HG03196 (cell line): ENCODE data around the gene CHST12.
"Not testable (repeated sequence)": the region's sequence is repeated elsewhere in the genome, so short reads cannot be mapped to it uniquely, and the experiment has no call there.

Experiments
- ATAC-seq: cut with Tn5 transposase; IDR thresholded peaks from one replicate; pipeline ENCODE4 v1.9.1; 2021; ENCODE audit not compliant: unreplicated experiment

Gene CHST12

DNA sequence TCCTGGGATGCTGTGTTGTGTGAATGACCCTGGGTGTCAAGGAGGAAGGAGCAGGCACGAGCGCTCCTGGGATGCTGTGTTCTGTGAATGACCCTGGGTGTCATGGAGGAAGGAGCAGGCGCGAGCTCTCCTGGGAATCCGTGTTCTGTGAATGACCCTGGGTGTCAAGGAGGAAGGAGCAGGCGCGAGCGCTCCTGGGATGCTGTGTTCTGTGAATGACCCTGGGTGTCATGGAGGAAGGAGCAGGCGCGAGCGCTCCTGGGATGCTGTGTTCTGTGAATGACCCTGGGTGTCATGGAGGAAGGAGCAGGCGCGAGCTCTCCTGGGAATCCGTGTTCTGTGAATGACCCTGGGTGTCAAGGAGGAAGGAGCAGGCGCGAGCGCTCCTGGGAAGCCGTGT lies 25.9 kb upstream of the CHST12 start:
- not testable (repeated sequence) for ATAC-seq

DNA sequence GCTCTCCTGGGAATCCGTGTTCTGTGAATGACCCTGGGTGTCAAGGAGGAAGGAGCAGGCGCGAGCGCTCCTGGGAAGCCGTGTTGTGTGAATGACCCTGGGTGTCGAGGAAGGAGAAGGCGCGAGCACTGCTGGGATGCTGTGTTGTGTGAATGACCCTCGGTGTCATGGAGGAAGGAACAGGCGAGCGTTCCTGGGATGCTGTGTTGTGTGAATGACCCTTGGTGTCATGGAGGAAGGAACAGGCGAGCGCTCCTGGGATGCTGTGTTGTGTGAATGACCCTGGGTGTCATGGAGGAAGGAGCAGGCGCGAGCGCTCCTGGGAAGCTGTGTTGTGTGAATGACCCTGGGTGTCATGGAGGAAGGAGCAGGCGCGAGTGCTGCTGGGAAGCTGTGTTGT lies 25.3 kb upstream of the CHST12 start:
- not testable (repeated sequence) for ATAC-seq

DNA sequence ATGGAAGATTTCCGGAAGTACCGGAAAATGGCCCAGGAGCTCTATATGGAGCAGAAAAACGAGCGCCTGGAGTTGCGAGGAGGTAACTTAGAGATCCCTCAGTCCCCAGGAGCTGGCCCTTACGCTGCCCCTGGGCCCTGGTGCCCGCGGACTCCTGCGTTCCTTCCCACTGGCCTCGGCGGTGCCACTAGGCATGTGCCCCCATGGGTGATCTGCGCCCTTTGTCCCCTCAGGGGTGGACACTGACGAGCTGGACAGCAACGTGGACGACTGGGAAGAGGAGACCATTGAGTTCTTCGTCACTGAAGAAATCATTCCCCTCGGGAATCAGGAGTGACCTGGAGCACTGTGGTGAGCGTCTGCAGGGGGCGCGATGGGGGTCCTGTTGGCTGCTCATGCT lies 24.2 kb upstream of the CHST12 start:
- no peak for ATAC-seq

DNA sequence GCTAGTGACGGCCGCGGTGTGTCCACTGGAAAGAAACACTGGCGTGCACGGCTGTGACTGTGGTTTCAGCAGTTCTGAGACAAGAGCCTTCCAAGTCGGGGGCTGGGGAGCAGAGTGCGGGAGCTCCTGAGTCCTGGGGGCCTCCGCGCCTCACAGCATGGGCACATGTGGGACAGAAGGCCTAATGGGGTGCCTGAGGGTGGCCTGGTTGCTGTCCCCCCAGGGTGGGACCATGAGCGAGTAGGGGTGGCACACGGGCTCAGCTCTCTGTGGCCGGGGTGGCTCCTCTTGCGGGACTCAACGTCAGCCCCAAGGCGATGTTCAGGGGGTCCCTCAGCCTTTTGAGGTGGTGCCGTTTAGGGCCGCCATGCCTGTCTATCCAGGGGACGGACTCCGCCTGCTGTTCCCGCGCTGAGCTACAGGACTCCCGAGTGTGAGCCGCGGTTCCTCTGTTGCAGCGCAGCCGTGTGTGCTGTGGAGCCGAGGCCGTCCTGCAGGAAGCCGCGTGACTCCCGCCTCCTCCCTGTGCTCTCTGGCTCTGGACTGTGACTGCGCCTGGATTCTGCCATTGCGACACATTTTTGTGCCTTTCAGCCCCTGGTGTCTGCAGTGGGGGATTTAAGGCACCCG lies 23.5 kb upstream of the CHST12 start:
- no peak for ATAC-seq

DNA sequence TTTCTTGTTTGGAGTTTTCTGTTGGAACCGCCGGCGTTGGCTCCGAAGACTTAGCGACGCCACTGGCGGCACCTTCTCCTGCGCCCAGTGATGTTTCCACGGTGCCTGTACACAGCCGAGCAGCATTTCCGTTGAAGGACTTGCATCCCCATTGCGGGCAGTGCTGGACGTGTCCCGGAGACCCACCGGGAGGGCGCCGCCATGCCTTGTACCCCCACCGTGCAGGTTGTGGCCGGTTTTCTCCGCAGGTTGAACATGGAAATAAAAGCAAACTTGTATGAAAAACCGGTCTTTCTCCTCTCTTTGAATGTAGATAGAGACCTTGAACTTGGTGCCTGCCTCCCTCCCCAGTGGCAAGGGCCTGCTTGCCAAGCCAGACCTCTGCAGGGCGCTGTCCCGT lies 22.9 kb upstream of the CHST12 start:
- no peak for ATAC-seq

DNA sequence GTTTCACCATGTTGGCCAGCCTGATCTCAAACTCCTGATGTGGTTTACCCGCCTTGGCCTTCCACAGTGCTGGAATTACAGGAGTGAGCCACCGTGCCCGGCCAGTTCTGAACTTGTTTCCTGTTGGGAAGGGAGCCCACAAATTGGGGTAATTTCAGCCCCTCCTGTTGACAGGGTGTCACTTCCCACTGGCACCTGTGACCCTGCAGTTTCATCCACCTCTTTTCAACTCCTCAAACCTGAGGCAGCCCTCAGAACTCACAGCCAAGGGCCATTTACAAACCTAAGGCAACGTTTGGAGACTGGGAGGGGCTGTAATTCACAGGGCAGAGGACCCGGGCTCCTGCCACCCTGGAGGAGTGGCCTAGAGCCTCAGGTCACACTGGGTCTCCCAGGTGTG lies 22.2 kb upstream of the CHST12 start:
- ATAC-seq, result no peak

DNA sequence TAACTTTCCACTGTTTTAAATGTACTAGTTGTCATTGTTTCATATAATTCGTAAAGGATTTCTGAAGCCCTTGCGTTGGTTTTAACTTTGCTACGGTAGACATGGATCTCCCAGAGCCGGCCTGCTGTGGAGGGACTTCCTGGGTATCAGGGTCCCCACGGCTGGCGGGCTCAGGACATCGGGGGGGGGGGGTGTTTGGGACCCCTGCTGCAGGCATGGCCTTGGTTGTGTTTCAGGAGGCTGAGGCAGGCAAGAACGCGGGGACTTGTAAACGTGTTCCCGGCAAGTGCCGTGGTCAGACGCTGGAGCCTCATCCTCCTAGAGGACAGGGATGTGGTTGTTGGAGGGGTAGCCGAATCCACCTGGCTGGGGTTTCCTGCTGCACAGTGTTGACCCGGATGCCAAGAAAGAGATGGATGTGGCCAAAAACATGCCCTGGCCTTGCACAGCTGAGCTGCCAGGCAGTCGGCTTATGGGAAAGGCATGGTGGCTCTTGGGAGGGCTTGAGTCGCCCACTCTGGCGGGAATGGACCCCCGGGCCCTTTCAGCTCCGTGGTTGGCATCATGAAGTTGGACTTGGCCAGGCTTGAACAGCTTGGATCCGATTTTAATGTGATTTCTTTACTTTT lies 21.4 kb upstream of the CHST12 start:
- no peak for ATAC-seq

DNA sequence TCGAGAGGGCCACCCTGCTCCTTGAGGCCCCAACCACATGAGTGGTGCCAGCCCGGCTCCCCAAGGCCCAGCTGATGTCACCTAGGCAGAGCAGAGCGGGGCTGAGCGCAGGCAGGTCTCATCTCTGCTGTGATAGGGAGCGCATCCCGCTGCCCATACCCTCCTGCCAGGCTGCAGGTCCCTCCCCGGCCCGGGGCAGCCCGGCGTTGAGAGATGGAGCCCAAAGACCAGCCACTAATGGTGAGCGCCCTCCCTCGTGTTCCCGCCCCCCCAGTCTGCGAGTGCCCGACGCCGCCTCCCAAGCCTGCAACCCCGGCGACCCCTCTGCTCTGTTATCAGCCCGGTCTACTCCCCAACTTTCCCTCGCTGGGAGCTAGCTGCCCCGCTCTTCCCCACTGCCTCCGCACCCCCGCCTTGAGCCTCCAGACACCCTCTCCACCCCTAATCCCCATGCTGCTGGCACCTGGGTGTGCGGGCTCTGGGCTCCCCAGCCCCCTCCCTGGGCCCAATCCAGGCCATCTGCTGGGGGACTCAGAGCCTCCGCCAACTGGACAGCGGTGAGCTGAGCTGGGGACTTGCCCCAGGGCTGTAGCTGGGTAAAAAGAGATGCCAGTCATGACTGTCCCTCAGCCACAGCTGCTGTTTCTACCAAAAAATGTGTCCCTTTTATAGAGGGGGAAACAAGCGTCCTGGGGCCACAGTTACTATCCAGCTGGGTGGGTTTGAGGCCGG lies 19.7 kb upstream of the CHST12 start:
- ATAC-seq, result no peak

DNA sequence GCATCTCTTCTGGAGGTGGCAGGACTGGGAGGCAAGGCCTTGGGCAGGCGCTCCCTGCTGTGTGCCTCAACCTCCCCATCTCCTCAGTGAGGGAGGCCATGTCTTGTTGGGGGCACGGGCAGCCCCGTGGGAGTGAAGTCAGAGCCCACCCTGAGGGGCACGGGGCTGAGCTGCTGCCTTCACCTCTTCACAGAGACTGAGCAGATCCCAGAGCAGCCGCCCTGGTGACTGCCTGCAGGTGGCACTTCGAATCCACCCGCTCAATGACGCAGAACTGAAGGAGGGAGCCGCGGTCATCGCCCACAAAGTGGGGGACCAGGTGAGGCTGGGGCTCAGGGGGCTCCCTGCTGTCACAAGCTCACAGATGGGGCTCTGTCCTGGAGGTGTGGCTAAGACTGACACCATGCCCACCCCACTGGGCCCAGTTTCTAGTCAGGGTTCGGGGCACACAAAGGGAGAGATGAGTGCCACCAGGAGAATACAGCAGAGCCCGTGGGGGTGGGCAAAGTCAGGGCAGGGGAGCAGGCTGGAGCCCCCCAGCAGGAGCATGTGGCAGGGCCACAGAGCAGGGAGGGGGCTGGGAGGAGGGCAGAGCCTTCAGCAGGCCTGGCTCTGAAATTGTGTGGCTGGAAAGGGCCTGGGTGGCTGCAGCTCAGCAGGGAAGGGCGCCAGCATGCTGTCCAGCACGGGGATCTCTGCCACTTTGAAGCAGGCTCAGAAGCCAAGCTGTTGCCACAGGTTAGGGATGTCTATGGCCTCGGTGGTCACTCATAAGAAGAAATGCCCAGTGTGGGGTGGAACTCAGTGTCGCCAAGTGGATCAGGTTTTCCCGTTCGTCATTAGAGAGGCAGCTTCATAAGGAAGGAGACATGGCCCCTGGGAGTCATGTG lies 18.8 kb upstream of the CHST12 start:
- ATAC-seq, result no peak

DNA sequence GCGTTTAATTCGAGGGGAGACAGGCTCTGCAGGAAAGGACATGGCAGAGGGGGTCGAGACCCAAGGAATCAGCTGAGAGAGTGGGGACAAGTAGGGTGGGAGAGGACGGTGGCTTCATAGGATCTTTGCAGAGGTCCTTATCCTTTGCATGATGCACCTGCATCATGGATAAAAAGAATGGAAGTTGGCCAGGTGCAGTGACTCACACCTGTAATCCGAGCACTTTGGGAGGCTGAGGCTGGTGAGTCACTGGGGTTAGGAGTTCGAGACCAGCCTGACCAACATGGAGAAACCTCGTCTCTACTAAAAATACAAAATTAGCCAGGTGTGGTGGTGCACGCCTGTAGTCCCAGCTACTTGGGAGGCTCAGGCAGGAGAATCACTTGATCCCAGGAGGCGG lies 17.3 kb upstream of the CHST12 start:
- not testable (repeated sequence) for ATAC-seq

DNA sequence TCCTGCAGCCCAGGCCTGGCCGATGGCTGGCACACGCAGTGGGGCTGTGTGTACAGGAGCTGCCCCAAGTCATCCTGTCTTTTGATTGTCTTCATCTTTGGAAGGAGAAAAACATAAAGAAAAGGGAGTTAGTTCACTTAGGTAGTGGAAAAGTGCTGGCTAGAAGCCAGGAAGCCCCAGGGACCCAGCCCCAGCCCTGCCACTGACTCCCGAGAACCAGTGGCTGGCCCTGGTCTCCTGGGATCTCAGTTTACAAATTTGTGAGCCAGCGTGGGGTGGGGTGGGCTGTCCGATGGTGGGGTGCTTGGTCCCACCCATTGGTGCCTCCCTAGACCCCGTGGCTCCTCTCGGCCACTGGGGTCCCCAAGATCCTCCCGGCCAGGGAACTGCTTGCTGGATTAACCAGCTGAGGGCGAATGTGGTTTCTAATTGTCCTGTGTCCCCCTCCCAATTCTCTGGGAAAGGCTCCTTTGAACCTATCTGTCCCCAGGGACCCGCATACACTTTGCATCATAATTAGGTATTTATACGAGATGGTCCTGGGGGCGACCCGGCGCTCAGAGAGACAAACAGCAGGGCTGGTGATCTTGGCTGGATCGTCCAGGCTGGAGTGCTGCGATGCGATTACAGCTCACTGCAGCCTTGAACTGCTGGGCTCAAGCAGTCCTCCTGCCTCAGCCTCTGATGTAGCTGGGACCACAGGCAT lies 16.3 kb upstream of the CHST12 start:
- ATAC-seq, result no peak

DNA sequence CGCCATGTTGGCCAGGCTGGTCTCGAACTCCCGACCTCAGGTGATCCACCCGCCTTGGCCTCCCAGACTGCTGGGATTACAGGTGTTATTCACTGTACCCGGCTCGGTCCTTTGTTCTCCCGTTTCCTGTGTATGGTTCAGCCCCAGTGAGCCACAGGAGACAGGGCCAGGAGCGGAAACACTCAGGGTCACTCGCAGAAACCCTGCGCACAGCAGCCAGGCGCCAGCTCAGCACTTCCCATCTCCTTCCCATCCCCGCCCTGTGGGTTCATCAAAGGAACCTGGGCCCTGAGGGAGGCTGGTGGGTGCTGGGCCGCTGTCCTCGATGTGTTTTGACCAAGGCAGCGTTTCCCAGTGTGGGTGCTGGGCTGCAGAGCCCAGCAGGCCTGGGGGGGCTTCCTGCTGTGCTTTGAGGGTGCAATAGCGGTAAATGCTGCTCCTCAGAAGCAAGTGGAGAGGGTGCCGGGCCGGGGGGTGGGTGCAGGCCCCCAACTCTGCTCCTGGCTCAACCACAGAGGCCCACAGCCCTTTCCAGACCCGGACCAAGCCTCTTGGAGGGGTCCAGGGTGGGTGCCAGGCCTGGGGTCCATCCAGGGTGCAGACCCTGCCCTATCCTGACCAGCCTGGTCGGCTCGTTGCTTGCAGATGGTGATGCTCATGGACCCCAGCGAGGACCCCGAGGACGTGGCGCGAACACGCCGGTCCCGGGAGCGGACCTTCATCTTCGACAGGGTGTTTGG lies 15.3 kb upstream of the CHST12 start:
- ATAC-seq, result no peak

DNA sequence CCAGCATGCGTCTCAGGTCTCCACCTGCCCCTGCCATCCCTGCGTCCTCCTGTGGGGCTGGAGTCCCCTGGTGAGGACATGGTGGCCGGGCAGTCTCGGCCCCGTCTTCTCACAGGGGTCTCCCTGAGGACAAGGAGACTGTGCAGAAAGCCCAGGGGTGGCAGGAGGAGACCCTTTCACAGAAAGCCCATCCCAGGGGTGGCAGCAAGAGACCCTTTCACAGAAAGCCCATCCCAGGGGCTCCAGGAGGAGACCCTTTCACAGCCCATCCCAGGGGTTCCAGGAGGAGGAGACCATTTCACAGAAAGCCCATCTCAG lies 14.8 kb upstream of the CHST12 start:
- ATAC-seq, result no peak

DNA sequence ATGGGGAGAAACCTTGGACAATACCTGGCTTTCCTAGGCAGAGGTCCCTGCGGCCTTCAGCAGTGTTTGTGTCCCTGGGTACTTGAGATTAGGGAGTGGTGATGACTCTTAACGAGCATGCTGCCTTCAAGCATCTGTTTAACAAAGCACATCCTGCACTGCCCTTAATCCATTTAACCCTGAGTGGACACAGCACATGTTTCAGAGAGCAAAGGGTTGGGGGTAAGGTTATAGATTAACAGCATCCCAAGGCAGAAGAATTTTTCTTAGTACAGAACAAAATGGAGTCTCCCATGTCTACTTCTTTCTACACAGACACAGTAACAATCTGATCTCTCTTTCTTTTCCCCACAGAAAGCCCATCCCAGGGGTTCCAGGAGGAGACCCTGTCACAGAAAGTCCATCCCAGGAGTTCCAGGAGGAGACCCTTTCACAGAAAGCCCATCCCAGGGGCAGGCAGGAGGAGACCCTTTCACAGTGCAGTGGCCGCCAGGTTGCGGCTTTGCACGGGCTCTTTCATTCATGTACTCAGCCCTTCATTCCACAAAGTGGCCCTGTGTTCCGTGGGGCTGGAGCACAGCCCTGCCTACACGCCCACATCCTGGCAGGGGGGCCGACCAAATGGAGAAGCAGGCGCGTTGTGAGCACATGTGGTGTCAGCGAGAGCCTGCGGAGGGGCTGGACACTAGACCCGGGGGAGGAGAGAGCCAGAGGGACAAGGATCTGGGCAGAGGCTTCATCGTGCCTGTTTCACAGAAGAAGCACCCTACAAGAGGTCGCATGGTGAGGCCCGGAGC lies 13.2 kb upstream of the CHST12 start:
- ATAC-seq, result not testable (repeated sequence)

DNA sequence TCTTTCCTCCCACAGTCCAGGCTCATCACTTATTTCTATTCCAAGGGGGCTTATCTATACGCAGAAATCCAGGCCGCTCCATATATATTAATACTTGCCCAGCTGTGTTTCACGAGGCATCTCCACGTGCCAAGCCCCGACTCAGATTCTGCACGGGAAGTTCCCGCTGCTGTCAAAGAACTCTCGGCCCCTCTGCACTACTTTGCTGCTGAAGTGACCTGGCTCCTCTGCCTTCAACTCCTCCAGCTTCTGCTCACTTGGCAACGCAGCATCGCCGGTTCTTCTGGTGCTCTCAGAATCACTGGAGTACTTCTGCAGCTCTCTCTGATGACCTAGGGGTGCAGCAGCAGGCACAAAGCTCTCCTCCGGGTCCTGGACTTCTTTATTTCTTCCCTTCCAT lies 9.7 kb upstream of the CHST12 start:
- ATAC-seq, result no peak

DNA sequence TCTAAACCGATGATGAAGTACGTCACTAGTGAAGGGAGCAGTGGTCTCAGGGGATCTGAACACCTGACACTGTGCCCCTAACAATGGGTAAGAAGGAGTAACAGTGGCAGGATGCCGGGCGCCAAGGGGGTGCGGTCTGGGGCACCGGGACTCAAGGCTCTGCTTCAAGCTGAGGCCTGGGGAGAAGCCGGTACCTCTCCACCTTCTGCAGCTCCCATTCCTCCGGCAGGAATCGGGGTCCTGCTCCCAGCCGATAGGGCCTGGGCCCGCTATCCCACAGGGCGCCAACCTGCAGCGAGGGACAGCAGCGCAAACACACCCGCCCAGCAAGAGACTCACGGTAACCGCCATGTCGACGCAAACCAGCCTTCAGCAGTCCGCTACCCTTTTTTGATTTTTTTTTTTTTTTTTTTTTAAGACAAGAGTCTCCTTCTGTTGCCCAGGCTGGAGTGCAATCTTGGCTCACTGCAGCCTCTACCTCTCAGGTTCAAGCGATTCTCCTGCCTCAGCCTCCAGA lies 8.8 kb upstream of the CHST12 start:
- no peak for ATAC-seq

DNA sequence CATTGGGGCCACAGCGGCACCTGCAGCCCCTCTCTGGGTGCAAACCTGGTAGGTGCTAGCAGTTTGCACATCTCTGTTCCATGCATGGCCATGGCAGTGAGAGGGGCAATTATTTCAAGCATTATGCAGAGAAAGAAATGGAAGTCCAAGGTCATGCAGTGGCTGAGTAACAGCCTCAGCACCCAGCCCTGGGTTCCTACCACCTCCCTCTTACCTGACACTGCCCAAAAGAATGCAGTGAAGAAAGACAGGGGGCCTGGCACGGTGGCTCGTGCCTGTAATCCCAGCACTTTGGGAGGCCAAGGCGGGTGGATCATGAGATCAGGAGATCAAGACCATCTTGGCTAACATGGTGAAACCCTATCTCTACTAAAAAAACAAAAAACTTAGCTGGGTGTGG lies 4.9 kb upstream of the CHST12 start:
- no peak for ATAC-seq

DNA sequence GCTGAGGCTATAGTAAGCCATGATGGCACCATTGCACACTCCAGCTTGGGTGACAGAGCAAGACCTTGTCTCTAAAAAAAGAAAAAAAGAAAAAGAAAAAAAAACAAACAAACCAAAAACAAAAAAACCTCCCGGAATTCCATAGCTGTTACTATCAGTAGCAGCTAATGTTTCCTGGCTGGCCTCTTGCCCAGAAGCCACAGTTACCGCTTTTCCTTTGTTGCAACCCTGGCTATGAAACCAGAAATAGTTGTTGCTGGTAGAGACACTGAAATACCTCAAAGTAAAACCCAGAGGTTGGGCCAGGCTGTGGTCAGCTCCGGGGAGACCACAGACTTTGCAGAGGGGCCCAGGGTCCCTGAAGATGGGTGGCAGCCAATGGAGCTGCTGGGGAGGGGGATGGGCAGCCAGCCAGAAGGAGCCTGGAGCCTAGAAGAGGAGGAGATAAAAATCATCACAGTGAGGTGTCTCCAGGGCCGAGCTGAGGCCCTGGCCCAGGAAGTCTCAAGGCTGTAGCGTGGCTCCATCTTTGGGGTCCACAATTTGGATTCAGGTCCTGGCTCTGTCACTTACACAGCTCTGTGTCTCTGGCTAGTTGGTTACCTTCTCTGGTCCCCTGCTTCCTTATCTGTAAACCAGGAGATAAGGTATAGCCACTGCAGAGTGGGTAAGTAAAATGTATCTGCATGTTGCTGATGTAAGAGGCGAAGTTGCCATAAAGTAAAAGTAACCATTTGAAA lies 3.4 kb upstream of the CHST12 start:
- no peak for ATAC-seq

DNA sequence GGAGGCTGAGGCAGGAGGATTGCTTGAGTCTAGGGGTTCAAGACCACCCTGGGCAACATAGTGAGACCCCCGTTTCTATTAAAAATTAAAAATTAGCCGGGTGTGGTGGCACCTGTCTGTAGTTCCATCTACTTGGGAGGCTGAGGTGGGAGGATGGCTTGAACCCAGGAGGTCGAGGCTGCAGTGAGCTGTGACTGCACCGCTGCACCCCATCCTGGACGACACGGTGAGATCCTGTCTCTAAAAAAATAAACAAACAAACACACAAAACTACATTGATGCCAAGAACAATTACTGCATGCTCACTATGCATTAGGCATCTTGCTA lies 761 bp upstream of the CHST12 start:
- ATAC-seq, result no peak
